Activated CD8-positive, alpha-beta memory T cell treated with anti-CD3 and anti-CD28 coated beads for 24 hours (primary cell): ENCODE measurements around the gene OR4C3.
A peak's percentile ranks its signal among the peaks of the same experiment; 100 is the strongest.
"Not testable (repeated sequence)": the region's sequence is repeated elsewhere in the genome, so short reads cannot be mapped to it uniquely, and the experiment has no call there.

Source experiments
- DNase-seq: peaks from one replicate; pipeline ENCODE4 v3.0.0-alpha.2; 2020

Gene OR4C3

DNA sequence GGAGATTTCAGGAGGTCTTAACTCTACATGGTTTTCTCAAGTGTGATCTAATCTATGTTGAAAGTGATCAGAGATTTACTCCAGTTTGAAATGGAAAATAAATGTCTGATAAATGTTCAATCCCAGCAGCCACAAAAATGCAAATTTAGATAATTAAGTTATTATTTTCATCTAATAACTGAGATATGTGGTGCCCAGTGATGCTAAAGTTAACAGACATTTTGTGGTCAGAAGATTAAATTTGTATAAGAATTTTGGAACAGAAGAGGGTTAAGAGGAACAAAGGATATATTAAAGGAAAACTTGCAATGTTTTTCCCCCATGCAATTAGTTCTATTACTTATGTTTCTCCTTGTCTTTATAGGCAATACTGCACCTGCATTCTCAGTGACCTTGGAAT, at the start of gene OR4C3:
Gene OR4C3 (plus strand): TSS at position 301 of the 400 bp plus-strand sequence. CDS start 102 bp downstream, outside the sequence.
- DNase-seq = not testable (repeated sequence)

DNA sequence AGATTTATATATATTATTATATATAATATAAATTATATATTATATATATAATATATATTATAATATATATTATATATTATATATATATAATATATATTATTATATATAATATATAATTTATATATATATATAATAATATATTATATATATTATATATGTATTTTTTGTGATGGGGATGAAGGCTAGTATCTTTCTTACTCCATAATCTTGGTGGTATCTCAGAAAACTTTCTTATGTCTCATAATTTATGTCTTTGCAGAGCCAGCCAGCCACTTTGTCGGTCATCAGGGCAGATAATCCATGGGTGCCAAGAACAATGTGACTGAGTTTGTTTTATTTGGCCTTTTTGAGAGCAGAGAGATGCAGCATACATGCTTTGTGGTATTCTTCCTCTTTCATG, 18.8 kb upstream of the OR4C3 start, which contains the start of gene OR4S1:
Gene OR4S1 (plus strand): TSS at position 301 of the 400 bp plus-strand sequence. CDS start 0 bp downstream, at position 301.
- no peak for DNase-seq

DNA sequence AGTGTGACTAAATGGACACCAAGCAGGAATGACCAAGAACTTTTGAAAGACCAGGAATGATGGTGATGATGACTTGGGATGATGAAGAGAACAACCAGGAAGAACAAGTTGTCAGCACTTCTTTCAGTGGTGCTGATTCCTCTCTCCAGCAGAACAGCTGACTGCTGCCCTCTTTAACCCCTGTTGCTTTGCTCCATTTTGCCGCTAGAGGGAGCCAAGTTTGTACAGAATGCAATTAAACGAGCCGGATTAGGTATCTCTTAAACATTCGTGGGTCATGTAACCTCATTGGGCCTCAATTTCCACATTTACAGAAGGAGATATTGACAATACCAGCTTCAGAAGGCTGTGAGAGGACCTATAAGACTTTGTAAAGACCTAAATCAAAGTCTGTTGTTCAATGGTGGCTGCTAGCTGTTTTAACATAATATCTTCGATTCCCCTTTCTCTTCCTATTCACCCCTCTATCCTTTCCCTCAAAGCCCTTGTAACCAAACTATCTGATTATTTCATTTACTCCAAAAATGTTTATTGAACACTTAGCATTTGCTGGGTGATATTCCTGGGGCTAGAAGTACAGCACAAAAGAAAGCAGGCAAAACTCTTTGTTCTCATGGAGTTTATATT, 16.8 kb upstream of the OR4C3 start:
- peak; percentile 81 for DNase-seq

DNA sequence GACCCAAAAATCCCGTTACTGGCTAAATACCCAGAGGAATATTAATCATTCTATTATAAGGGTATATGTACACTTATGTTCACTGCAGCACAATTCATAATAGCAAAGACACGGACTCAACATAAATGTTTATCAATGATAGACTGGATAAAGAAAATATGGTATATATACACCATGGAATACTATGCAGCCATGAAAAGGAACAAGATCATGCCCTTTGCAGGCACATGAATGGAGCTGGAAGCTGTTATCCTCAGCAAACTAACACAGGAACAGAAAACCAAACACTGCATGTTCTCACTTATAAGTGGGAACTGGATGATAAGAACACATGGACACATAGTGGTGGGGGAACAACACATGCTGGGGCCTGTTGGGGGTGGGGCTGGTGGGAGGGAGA, 11.1 kb upstream of the OR4C3 start:
- not testable (repeated sequence) for DNase-seq

DNA sequence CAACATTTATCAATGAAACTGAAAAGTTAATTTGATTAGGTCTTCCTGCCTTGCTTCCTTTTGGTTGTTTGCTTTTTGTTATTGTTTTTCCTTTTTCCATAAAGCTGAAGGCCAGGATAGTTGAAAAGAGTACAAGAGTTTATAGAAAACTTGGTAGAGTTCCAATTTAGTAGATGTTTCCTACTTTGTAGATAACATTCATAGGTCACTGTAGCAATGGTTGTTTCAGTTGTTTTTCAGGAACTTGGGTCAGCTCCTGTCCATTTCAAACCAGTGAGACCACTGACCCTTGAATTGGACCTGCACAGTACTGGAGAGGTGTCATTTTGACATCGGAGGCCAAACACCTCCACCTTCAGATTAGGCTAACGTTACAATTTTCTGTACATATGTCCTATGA, 4.9 kb upstream of the OR4C3 start:
- DNase-seq = not testable (repeated sequence)

DNA sequence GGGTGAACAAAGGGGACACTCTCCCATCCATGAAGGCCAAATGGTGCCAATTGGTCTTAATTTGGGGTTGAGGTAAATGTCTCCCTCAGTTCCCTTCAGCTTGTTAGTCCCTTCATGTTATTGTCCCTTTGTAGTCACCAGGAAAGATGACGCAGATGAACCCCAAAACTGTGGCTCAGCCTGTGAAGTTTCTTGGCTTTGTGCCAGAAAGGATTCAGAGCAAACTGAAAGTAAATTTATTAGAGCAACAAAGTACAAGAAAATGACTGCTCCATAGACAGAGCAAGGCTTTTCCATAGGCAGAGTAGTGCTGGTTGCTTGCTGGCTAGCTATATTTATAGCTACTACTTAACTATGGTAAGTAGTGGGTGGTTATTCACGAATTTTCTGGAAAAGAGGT, 16.7 kb downstream of the OR4C3 start:
- no peak for DNase-seq

DNA sequence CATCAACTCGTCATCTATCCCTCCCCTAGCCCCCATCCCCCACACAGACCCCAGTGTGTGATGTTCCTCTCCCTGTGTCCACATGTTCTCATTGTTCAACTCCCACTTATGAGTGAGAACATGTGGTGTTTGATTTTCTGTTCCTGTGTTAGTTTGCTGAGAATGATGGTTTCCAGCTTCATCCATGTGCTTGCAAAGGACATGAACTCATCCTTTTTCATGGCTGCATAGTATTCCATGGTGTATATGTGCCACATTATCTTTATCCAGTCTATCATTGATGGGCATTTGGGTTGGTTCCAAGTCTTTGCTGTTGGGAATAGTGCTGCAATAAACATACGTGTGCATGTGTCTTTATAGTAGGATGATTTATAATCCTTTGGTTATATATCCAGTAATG, 17.8 kb downstream of the OR4C3 start:
- not testable (repeated sequence) for DNase-seq

DNA sequence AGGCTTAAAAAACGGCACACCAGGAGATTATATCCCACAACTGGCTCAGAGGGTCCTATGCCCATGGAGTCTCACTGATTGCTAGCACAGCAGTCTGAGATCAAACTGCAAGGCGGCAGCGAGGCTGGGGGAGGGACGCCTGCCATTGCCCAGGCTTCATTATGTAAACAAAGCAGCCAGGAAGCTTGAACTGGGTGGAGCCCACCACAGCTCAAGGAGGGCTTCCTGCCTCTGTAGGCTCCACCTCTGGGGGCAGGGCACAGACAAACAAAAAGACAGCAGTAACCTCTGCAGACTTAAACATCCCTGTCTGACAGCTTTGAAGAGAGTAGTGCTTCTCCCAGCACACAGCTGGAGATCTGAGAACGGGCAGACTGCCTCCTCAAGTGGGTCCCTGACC, 21.6 kb downstream of the OR4C3 start:
- DNase-seq = not testable (repeated sequence)

DNA sequence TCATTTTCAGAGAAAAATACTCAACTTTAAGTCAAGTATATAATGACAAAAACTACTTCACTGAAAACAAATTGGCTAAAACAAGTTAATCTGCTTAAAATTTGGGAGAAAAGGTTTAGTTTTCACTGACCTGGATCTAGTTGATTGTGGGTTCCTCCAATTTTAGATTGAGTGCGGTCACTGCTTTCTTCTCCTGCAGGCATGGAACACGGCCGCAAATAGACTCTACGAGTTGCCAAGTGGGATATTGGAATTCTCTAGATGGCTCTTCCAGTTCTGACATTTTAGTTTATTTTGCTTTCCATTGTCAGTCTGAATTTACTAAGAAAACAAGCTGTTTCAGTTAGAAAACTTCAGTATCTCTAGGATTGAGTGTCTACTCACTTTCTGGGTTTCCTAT, 29.3 kb downstream of the OR4C3 start:
- DNase-seq = no peak

DNA sequence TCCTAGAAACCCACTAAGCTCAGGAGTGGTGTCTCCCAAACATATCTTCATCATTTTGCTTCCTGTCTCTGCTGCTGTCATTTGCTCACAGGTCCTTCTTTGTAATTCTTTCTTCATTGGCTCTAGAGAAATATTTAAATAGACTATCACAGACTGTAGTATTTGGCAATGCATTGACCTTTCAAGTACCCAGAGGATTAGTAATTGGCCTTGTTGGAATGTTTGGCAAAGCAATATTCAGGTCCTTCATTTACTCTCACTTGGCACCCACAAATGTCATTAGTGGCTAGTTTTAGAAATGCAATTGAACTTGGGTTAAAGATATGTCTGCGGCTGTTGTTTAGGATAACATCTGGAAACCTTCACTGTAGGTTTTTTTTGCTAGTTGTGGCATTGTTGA, 30.0 kb downstream of the OR4C3 start:
- no peak for DNase-seq

DNA sequence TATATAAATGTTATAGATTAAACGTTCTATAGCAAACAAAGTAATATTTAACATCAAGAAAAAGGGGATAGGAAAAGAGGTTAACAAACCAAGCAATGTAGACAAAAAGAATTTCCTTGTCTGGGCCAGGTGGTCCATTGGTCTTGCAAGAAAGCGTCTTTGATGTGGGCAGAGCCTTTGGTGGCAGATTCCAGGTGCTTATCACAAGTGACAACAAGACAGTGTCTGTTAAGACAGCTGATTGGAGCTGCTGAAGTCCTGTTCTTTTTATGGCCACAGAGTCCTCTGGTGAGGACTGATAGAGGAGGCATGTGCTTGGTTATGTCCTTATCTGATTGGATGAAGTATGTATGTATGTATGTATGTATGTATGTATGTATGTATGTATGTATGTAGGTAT, 36.6 kb downstream of the OR4C3 start:
- DNase-seq = not testable (repeated sequence)

DNA sequence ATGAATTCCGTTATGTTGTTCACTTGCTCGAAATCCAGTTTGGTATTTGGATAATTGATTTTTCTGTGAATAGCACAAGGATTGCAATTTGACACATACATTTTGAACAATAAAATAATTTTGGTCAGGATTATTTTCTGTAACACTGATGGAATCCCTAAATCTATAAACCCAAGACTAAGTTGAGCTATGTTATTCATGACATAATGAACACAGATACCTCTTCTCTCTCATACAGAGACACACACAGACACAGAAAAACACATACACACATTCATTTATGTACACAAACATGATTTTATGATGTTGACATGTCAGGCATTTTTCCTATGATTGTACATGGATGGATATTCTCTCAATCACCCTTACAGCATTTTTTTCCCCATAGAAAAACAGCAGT, 41.6 kb downstream of the OR4C3 start, which contains the start of gene OR4C5:
Gene OR4C5 (minus strand): TSS at position 101 of the 400 bp plus-strand sequence. CDS start 0 bp downstream, at position 101.
- no peak for DNase-seq
